Coronary artery (tissue), 2 donors: ENCODE measurements around the gene TOR3A.

Source experiments
- DNase-seq: peaks from one replicate; pipeline ENCODE4 v3.0.0-alpha.2; 2017; ENCODE audit warnings: low spot score
- H3K27ac ChIP-seq, 2 donors: fragments of 200-600 bp; sonication (generic); one replicate each; pipeline ENCODE4 v1.5.1; 2016 to 2019
- H3K4me3 ChIP-seq: fragments of 200-600 bp; sonication (generic); 2 replicates; pipeline ENCODE4 v1.5.1; 2016; ENCODE audit warnings: mild to moderate bottlenecking, moderate library complexity
- TF ChIP-seq, protein P1 (sequence below): fragments of 200-600 bp; sonication (generic); IDR thresholded peaks from one replicate; pipeline ENCODE4 v1.5.1; 2019; ENCODE audit warnings: antibody characterized with exemption

Gene TOR3A

DNA sequence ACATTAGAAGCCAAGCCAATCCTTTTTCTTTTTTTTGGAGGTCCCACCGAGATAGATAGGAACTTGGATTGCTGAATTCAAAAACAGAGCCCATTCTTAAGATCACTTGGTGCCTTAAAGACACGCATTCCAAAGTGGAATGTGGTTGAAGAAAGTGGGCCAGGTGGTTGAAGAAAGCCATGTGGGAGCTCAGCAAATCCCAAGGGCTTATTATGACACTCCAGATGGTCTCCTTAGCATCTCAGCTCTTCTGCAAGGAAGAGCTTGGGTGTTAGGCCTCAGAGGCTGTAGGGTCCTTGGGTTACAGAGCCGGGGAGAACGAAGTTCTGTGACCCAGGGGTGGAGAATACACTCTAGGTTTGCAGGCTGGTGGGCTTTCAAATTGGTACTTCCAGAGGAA, 13.5 kb downstream of the TOR3A start:
- Histone ChIP-seq H3K27ac (no peak overlapping the region), H3K4me3 (no peak overlapping the region)
- DNase-seq = no peak

GRCh38 chr1:179095924-179096323, 14.1 kb downstream of the TOR3A start:
- Histone ChIP-seq H3K27ac (no peak overlapping the region), H3K4me3 (no peak overlapping the region)
- TF ChIP-seq, protein P1, sequence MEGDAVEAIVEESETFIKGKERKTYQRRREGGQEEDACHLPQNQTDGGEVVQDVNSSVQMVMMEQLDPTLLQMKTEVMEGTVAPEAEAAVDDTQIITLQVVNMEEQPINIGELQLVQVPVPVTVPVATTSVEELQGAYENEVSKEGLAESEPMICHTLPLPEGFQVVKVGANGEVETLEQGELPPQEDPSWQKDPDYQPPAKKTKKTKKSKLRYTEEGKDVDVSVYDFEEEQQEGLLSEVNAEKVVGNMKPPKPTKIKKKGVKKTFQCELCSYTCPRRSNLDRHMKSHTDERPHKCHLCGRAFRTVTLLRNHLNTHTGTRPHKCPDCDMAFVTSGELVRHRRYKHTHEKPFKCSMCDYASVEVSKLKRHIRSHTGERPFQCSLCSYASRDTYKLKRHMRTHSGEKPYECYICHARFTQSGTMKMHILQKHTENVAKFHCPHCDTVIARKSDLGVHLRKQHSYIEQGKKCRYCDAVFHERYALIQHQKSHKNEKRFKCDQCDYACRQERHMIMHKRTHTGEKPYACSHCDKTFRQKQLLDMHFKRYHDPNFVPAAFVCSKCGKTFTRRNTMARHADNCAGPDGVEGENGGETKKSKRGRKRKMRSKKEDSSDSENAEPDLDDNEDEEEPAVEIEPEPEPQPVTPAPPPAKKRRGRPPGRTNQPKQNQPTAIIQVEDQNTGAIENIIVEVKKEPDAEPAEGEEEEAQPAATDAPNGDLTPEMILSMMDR = no peak
- no peak for DNase-seq

More for the DNA sequence above, 13.5 kb downstream of the TOR3A start:
- TF ChIP-seq, protein P1 = no peak

DNA sequence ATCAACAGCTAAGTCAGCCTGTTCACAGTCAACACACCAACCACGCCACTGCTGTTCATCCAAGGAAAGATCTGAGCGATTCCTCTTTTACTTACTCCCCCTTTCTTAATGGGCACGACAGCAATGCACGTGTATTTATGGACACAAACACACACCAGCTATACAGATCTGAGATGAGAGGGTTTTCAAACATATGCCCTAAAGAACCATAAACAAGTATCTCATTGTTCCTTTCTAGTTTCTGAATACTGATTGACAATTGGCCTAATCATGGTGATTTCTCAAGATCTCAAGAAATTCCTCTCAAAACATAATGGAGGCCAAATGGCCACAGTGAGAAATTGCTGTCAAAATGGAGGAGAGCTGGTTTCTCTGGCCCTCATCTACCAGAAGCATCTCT, 18.0 kb downstream of the TOR3A start:
- no peak for DNase-seq
- TF ChIP-seq, protein P1 = no peak
- H3K27ac ChIP-seq = no peak overlapping the region
- H3K4me3 ChIP-seq = no peak overlapping the region

DNA sequence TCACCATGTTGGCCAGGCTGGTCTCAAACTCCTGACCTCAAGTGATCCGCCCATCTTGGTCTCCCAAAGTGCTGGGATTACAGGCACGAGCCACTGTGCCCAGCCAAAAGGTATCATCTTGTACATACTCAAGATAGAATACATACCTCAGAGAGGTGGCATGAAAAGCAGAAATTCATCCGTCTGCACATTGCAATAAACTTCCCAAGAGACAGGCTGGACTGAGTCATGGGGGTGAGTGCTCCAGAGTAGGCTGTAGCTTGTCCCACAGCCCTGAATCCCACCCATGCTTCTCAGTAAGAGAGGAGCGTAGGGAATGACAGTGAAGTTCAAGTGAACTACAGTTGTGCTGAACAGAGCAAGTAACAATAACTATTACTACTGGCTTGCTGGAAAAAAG, 19.7 kb downstream of the TOR3A start:
- TF ChIP-seq, protein P1 = no peak
- no peak for DNase-seq
- H3K27ac ChIP-seq = no peak overlapping the region
- no peak overlapping the region for H3K4me3 ChIP-seq

DNA sequence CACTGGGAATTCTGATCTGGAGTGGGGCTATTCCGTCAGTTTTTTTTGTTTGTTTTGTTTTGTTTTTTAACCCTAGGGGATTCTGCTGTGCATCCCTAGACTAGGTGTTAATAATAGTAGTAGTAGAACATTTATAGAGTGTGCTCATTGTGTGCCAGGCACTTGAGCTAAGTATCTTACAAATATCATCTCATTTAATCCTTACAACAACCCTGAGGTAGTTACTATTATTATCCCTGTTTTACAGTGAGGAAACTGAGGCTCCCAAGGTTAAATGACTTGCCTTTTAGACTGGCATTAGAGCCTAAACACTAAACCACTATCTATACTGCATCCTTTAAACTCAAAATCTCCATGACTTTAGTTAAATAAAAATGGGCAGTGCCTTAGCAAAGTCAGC, 22.1 kb downstream of the TOR3A start:
- DNase-seq = no peak
- H3K4me3 ChIP-seq = no peak overlapping the region
- TF ChIP-seq, protein P1 = no peak
- no peak overlapping the region for H3K27ac ChIP-seq

GRCh38 chr1:179104611-179105250, 22.9 kb downstream of the TOR3A start:
- no peak overlapping the region for H3K4me3 ChIP-seq
- TF ChIP-seq, protein P1 = no peak
- no peak overlapping the region for H3K27ac ChIP-seq
- no peak for DNase-seq

- TF ChIP-seq, protein P1 = no peak
- no peak for DNase-seq
- Histone ChIP-seq H3K27ac (no peak overlapping the region), H3K4me3 (no peak overlapping the region)
Measured at GRCh38 chr1:179105393-179105792, 23.5 kb downstream of the TOR3A start.
